IMR-90 (cell line): ENCODE measurements around the gene ZNF646. TPM values are rescaled to one million over a fixed set of nuclear protein-coding genes. Genes with fewer than 3 reads are reported as not detected.

Experiments used
- ATAC-seq: fragments of 200-7000 bp; cut with Tn5 transposase; 2 replicates; pipeline ENCODE4 v1.9.1; 2020; ENCODE audit warnings: low read depth, mild to moderate bottlenecking, moderate library complexity
- BruUV-seq: library from RNA; stranded (reverse); fragments of 400-500 nt; replicated peaks from 2 replicates; lab custom pipeline; 2021; lab: Mats Ljungman, UMichigan
- CTCF ChIA-PET: fragments of 300-600 bp; formaldehyde crosslinking; extraction: SDS; loops from one replicate; lab custom pipeline; 2021; ENCODE audit warnings: antibody characterized with exemption; lab: Yijun Ruan, JAX
- POLR2A ChIA-PET: fragments of 300-600 bp; sonication (Branson Sonifier 250); formaldehyde crosslinking; loops from one replicate; lab custom pipeline; 2022; ENCODE audit warnings: antibody characterized with exemption; ENCODE audit not compliant: unreplicated experiment; lab: Charles Lee
- DNase-seq: peaks from one replicate; pipeline ENCODE4 v3.0.0; 2013
- H2AFZ ChIP-seq: replicated peaks from 2 replicates; pipeline ENCODE3; 2013; ENCODE audit warnings: low read length, mild to moderate bottlenecking; ENCODE audit not compliant: poor library complexity
- H2AK5ac ChIP-seq: 2 replicates; pipeline ENCODE4 v1.6.1; 2013; ENCODE audit warnings: low read depth, low read length, inconsistent platforms
- H2AK9ac ChIP-seq: replicated peaks from 2 replicates; pipeline ENCODE3; 2013; ENCODE audit warnings: mild to moderate bottlenecking, low read depth, low read length, moderate library complexity; ENCODE audit not compliant: poor library complexity
- H2BK120ac ChIP-seq: 2 replicates; pipeline ENCODE4 v1.6.1; 2013; ENCODE audit warnings: low read depth, low read length, inconsistent platforms
- H2BK15ac ChIP-seq: 3 replicates; pipeline ENCODE4 v1.6.1; 2013; ENCODE audit warnings: low read depth, low read length, inconsistent platforms
- H2BK20ac ChIP-seq: 2 replicates; pipeline ENCODE4 v1.6.1; 2013; ENCODE audit warnings: low read depth, mild to moderate bottlenecking, inconsistent platforms, low read length, moderate library complexity
- H2BK5ac ChIP-seq: 2 replicates; pipeline ENCODE4 v1.6.1; 2013; ENCODE audit warnings: mild to moderate bottlenecking, low read depth, low read length, inconsistent platforms; ENCODE audit not compliant: poor library complexity, severe bottlenecking
- H3K14ac ChIP-seq: replicated peaks from 2 replicates; pipeline ENCODE4 v1.6.1; 2013; ENCODE audit warnings: low read depth, low read length, inconsistent platforms
- H3K18ac ChIP-seq: 2 replicates; pipeline ENCODE4 v1.6.1; 2013; ENCODE audit warnings: low read depth, low read length, control low read depth
- H3K23ac ChIP-seq: 2 replicates; pipeline ENCODE4 v1.6.1; 2013; ENCODE audit warnings: low read depth, low read length, inconsistent platforms
- H3K27ac ChIP-seq: 2 replicates; pipeline ENCODE4 v1.5.1; 2013; ENCODE audit warnings: mild to moderate bottlenecking, control low read depth, low read length; ENCODE audit not compliant: insufficient read depth
- H3K27me3 ChIP-seq: 2 replicates; pipeline ENCODE4 v1.6.1; 2013; ENCODE audit warnings: low read length; ENCODE audit not compliant: control insufficient read depth, insufficient read depth
- H3K36me3 ChIP-seq: 2 replicates; pipeline ENCODE4 v1.6.1; 2013; ENCODE audit warnings: low read length, mixed read lengths; ENCODE audit not compliant: control insufficient read depth, insufficient read depth
- H3K4ac ChIP-seq: 2 replicates; pipeline ENCODE4 v1.6.1; 2013; ENCODE audit warnings: low read depth, low read length, inconsistent platforms
- H3K4me1 ChIP-seq: 2 replicates; pipeline ENCODE4 v1.6.1; 2013; ENCODE audit warnings: low read length, mixed read lengths; ENCODE audit not compliant: control insufficient read depth, insufficient read depth
- H3K4me2 ChIP-seq: 2 replicates; pipeline ENCODE4 v1.6.1; 2013; ENCODE audit warnings: low read depth, mild to moderate bottlenecking, control low read depth, low read length, moderate library complexity
- H3K4me3 ChIP-seq: 2 replicates; pipeline ENCODE4 v1.5.1; 2013; ENCODE audit warnings: low read depth, mild to moderate bottlenecking, control low read depth, low read length, moderate library complexity; ENCODE audit not compliant: insufficient read depth
- H3K56ac ChIP-seq: 2 replicates; pipeline ENCODE4 v1.6.1; 2013; ENCODE audit warnings: low read length, inconsistent platforms; ENCODE audit not compliant: insufficient read depth; ENCODE audit errors: extremely low read depth
- H3K79me1 ChIP-seq, 2 experiments: 2 replicates each; pipeline ENCODE4 v1.6.1; 2013; ENCODE audit warnings: low read length in 2 of 2, inconsistent platforms in 1 of 2, low read depth in 1 of 2
- H3K9ac ChIP-seq: 2 replicates; pipeline ENCODE4 v1.6.1; 2013; ENCODE audit warnings: low read depth, low read length, control low read depth
- H3K9me1 ChIP-seq: 2 replicates; pipeline ENCODE4 v1.6.1; 2013; ENCODE audit warnings: low read length, inconsistent platforms; ENCODE audit not compliant: insufficient read depth
- H3K9me3 ChIP-seq: 2 replicates; pipeline ENCODE4 v1.6.1; 2013; ENCODE audit warnings: low read length; ENCODE audit not compliant: control insufficient read depth, insufficient read depth
- H4K20me1 ChIP-seq: 2 replicates; pipeline ENCODE4 v1.6.1; 2013; ENCODE audit warnings: low read length, inconsistent platforms; ENCODE audit not compliant: insufficient read depth
- H4K5ac ChIP-seq: 2 replicates; pipeline ENCODE4 v1.6.1; 2013; ENCODE audit warnings: mild to moderate bottlenecking, low read depth, low read length, control low read depth
- H4K8ac ChIP-seq, 2 experiments: 2 replicates each; pipeline ENCODE4 v1.6.1; 2013; ENCODE audit warnings: low read depth in 2 of 2, low read length in 2 of 2, control low read depth in 1 of 2, inconsistent platforms in 1 of 2
- H4K91ac ChIP-seq: 2 replicates; pipeline ENCODE4 v1.6.1; 2013; ENCODE audit warnings: low read depth, low read length, inconsistent platforms; ENCODE audit not compliant: insufficient read depth
- BHLHE40 ChIP-seq: fragments of 150-350 bp; IDR thresholded peaks from 2 replicates; pipeline ENCODE4 v1.6.1; 2016; ENCODE audit warnings: mild to moderate bottlenecking, low read depth, low read length
- NFE2L2 ChIP-seq: fragments of 150-350 bp; IDR thresholded peaks from 2 replicates; pipeline ENCODE4 v1.6.1; 2016; ENCODE audit warnings: low read depth, mild to moderate bottlenecking, low read length
- RAD21 ChIP-seq: IDR thresholded peaks from 2 replicates; pipeline ENCODE4 v1.6.1; 2012; ENCODE audit warnings: low read length, improper control_type of control experiment
- WGBS, 2 experiments: methylation state at CpG; one replicate each; pipeline versions ENCODE4 v1.1.5 to v1.1.7; 2013; ENCODE audit warnings: missing lambda C conversion rate in 2 of 2; ENCODE audit not compliant: insufficient read length in 1 of 2; ENCODE audit errors: extremely low coverage in 2 of 2; 5-methylcytosine and 5-hydroxymethylcytosine counted together
- dilution Hi-C: fragments of 300-500 bp; cut with HindIII; formaldehyde crosslinking; loops from one replicate; pipeline ENCODE4 v1.14.3; 2018; ENCODE audit warnings: low sequenced_read_pairs; ENCODE audit not compliant: unreplicated experiment
- in situ Hi-C: fragments of 300-500 bp; cut with MboI; formaldehyde crosslinking; loops from 3 replicates; pipeline ENCODE4 v1.14.3; 2019; ENCODE audit warnings: low sequenced_read_pairs, inconsistent platforms, mixed read lengths
- intact Hi-C: fragments of 100-400 bp; cut with micrococcal nuclease; formaldehyde crosslinking; loops from 2 replicates; pipeline ENCODE4 v1.10.0; 2022
- polyA plus RNA-seq, 3 experiments: library from polyadenylated mRNA; depleted of rRNA; stranded (reverse); fragments of >200 nt; gene quantifications; 2 replicates each; pipeline ENCODE4 v1.2.3, GENCODE V29; 2012; ENCODE audit warnings: low replicate concordance in 1 of 3
- total RNA-seq: library from RNA; depleted of rRNA; stranded (reverse); fragments of >200 nt; gene quantifications from 2 replicates; pipeline ENCODE4 v1.2.3, GENCODE V29; 2012

ZNF646 gene
- total and polyA plus RNA-seq, 2 of the 4 experiments (the other 2 are of a cell fraction): 4.9 to 6.8 TPM

- POLR2A ChIA-PET: interaction anchor here (0.7 kb wide), 1 partner anchor 391 kb away, joined by 3 read pairs; no protein-coding TSS in a partner anchor
- peaks cover 19% of the 10 kb centered on the region for H4K20me1 ChIP-seq
Observed at GRCh38 chr16:31078597-31079341, 4.5 kb downstream of the ZNF646 start.

More at GRCh38 chr16:31078597-31079341, 4.5 kb downstream of the ZNF646 start:
- in situ Hi-C loops: loop anchor here (10.0 kb wide), 1 partner anchor 386 kb away; no protein-coding TSS in a partner anchor
- Histone ChIP-seq H3K18ac (no peak overlapping the region), H3K14ac (no peak overlapping the region), H3K9me1 (peaks cover 2% of the 10 kb centered on the region; the same call in 1 of the 2 replicates), H3K27me3 (no peaks in the 10 kb centered on the region), H4K91ac (no peak overlapping the region), H4K5ac (no peak overlapping the region), H2BK5ac (no peak overlapping the region), H3K4ac (no peak overlapping the region), H3K9ac (no peak overlapping the region), H2BK20ac (no peak overlapping the region), H3K23ac (no peak overlapping the region), H2AK5ac (no peak overlapping the region), H3K4me3 (no peak overlapping the region), H3K4me2 (no peak overlapping the region), H2BK15ac (no peak overlapping the region), H3K79me1 (peaks cover 18 to 65% of the 10 kb centered on the region in 2 experiments), H4K8ac (no peak overlapping the region), H2AFZ (no peak overlapping the region), H3K4me1 (no peaks in the 10 kb centered on the region), H3K9me3 (no peaks in the 10 kb centered on the region), H2BK120ac (no peak overlapping the region), H3K56ac (no peak overlapping the region), H3K27ac (no peak overlapping the region), H3K36me3 (peaks cover 70% of the 10 kb centered on the region), H2AK9ac (no peak overlapping the region)
- intact Hi-C loops: loop anchor here (10.0 kb wide), 1 partner anchor 124 kb away; the partner anchor contains the start of gene SETD1A
- TF ChIP-seq BHLHE40 (no peak), NFE2L2 (no peak), RAD21 (no peak)
- 93% methylated on average over 10 of the region's 15 CpGs; no CpG with 5 or more reads in 1 of the 2 experiments for WGBS, 2 experiments
- ATAC-seq (no peak), DNase-seq (no peak)
- dilution Hi-C loops: no loop called here
- BruUV-seq: no TSS peak
- CTCF ChIA-PET: no interaction called here
